ENCODE measurements around the gene SCNN1B.

- TF ChIP-seq, protein P1, sequence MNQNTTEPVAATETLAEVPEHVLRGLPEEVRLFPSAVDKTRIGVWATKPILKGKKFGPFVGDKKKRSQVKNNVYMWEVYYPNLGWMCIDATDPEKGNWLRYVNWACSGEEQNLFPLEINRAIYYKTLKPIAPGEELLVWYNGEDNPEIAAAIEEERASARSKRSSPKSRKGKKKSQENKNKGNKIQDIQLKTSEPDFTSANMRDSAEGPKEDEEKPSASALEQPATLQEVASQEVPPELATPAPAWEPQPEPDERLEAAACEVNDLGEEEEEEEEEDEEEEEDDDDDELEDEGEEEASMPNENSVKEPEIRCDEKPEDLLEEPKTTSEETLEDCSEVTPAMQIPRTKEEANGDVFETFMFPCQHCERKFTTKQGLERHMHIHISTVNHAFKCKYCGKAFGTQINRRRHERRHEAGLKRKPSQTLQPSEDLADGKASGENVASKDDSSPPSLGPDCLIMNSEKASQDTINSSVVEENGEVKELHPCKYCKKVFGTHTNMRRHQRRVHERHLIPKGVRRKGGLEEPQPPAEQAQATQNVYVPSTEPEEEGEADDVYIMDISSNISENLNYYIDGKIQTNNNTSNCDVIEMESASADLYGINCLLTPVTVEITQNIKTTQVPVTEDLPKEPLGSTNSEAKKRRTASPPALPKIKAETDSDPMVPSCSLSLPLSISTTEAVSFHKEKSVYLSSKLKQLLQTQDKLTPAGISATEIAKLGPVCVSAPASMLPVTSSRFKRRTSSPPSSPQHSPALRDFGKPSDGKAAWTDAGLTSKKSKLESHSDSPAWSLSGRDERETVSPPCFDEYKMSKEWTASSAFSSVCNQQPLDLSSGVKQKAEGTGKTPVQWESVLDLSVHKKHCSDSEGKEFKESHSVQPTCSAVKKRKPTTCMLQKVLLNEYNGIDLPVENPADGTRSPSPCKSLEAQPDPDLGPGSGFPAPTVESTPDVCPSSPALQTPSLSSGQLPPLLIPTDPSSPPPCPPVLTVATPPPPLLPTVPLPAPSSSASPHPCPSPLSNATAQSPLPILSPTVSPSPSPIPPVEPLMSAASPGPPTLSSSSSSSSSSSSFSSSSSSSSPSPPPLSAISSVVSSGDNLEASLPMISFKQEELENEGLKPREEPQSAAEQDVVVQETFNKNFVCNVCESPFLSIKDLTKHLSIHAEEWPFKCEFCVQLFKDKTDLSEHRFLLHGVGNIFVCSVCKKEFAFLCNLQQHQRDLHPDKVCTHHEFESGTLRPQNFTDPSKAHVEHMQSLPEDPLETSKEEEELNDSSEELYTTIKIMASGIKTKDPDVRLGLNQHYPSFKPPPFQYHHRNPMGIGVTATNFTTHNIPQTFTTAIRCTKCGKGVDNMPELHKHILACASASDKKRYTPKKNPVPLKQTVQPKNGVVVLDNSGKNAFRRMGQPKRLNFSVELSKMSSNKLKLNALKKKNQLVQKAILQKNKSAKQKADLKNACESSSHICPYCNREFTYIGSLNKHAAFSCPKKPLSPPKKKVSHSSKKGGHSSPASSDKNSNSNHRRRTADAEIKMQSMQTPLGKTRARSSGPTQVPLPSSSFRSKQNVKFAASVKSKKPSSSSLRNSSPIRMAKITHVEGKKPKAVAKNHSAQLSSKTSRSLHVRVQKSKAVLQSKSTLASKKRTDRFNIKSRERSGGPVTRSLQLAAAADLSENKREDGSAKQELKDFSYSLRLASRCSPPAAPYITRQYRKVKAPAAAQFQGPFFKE (tag by site-specific recombination; IDR thresholded peaks at IDR 0.05; ENCODE audit: borderline replicate concordance) = no peak
- TF ChIP-seq KLF1 (tag by site-specific recombination; IDR thresholded peaks at IDR 0.05) (no peak), ZNF280D (tag by site-specific recombination; IDR thresholded peaks at IDR 0.05) (no peak), ZNF558 (tag by site-specific recombination; IDR thresholded peaks at IDR 0.05) (no peak), CTCF (tag by site-specific recombination; IDR thresholded peaks at IDR 0.05) (no peak), ZBTB8A (tag by site-specific recombination; IDR thresholded peaks at IDR 0.05) (no peak), MYNN (tag by site-specific recombination; IDR thresholded peaks at IDR 0.05; ENCODE audit: borderline replicate concordance) (no peak), ZNF596 (tag by site-specific recombination; IDR thresholded peaks at IDR 0.05) (no peak), ZFP37 (tag by site-specific recombination; IDR thresholded peaks at IDR 0.05) (no peak), ZNF843 (tag by site-specific recombination; IDR thresholded peaks at IDR 0.05) (no peak), ZNF239 (tag by site-specific recombination; IDR thresholded peaks at IDR 0.05) (no peak)
- TF ChIP-seq, protein P2, sequence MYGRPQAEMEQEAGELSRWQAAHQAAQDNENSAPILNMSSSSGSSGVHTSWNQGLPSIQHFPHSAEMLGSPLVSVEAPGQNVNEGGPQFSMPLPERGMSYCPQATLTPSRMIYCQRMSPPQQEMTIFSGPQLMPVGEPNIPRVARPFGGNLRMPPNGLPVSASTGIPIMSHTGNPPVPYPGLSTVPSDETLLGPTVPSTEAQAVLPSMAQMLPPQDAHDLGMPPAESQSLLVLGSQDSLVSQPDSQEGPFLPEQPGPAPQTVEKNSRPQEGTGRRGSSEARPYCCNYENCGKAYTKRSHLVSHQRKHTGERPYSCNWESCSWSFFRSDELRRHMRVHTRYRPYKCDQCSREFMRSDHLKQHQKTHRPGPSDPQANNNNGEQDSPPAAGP (tag by site-specific recombination; IDR thresholded peaks at IDR 0.05) = no peak
- TF ChIP-seq, protein P3, sequence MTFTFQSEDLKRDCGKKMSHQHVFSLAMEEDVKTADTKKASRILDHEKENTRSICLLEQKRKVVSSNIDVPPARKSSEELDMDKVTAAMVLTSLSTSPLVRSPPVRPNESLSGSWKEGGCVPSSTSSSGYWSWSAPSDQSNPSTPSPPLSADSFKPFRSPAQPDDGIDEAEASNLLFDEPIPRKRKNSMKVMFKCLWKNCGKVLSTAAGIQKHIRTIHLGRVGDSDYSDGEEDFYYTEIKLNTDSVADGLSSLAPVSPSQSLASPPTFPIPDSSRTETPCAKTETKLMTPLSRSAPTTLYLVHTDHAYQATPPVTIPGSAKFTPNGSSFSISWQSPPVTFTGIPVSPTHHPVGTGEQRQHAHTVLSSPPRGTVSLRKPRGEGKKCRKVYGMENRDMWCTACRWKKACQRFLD (tag by site-specific recombination; IDR thresholded peaks at IDR 0.05) = no peak
- TF ChIP-seq, protein P4, sequence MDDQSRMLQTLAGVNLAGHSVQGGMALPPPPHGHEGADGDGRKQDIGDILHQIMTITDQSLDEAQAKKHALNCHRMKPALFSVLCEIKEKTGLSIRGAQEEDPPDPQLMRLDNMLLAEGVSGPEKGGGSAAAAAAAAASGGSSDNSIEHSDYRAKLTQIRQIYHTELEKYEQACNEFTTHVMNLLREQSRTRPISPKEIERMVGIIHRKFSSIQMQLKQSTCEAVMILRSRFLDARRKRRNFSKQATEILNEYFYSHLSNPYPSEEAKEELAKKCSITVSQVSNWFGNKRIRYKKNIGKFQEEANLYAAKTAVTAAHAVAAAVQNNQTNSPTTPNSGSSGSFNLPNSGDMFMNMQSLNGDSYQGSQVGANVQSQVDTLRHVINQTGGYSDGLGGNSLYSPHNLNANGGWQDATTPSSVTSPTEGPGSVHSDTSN (CRISPR knock-in tag; IDR thresholded peaks at IDR 0.05) = no peak
Measured at GRCh38 chr16:23310217-23310616, 8.1 kb downstream of the SCNN1B start.

Measured in HEK293 (cell line).